Prostate gland (tissue), 2 donors: ENCODE results near the gene CCDC71L.

Experiments
- CTCF ChIP-seq, 4 experiments: fragments of 200-600 bp in 2 of 4; fragments of 450-650 bp in 2 of 4; sonication (generic) in 2 of 4; IDR thresholded peaks; 1 replicate in 3 of 4; 2 replicates in 1 of 4; pipeline ENCODE4 v1.5.1; 2016 to 2019; ENCODE audit warnings: antibody characterized with exemption in 4 of 4, mild to moderate bottlenecking in 2 of 4, moderate library complexity in 2 of 4
- POLR2AphosphoS5 ChIP-seq: sonication (generic); formaldehyde crosslinking; IDR thresholded peaks from one replicate; pipeline ENCODE4 v1.6.1; 2017; ENCODE audit warnings: antibody characterized with exemption

GRCh38 chr7:106639476-106640334 is 21.3 kb downstream of the CCDC71L start:
- no peak for TF ChIP-seq CTCF (IDR thresholded peaks at IDR 0.05)
- no peak for TF ChIP-seq POLR2AphosphoS5
